HG02970 (cell line): Measurements from ENCODE around the gene CTIF.

Experiments used
- ATAC-seq: cut with Tn5 transposase; IDR thresholded peaks from one replicate; pipeline ENCODE4 v1.9.1; 2021; ENCODE audit warnings: mild to moderate bottlenecking, moderate library complexity, moderate number of reproducible peaks; ENCODE audit not compliant: unreplicated experiment, low FRiP score

Gene CTIF

GRCh38 chr18:48836806-48837615, 298.2 kb downstream of the CTIF start:
- ATAC-seq: no peak

- no peak for ATAC-seq
These were observed 298.8 kb downstream of the CTIF start for GRCh38 chr18:48837676-48838075.

DNA sequence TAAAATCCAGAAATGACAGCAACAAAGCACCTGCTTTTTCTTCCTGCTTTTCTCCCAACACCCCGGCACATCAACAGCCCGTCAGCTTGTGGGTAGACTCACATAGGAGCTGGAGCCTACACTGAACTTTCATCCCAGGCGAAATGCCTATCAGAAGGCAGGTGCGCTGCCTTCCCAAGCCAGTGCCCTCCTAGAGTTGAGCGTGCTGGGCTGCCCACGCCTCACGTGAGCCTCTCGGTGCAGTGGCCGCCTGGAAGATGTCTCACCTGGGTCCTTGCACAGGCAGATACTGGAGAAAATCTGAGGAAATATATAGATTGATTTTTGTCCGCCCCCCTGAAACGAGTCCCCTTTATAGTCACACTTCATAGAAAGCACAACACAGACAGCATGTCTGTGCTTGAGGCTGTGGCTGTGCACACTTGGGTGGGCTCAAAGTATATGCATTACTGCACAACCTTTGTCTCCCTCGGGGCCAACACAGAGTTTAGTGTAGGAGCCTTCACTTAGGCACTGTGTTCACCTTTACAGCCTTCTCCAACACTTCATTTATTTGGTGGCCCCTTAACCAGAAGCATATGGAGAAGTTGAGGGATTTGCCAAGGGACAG, 299.4 kb downstream of the CTIF start:
- no peak for ATAC-seq

- ATAC-seq: no peak
These were observed 300.3 kb downstream of the CTIF start for GRCh38 chr18:48838921-48839818.

- no peak for ATAC-seq
These were observed 301.1 kb downstream of the CTIF start for GRCh38 chr18:48839819-48840490.

- no peak for ATAC-seq
These were observed 301.7 kb downstream of the CTIF start for GRCh38 chr18:48840491-48840877.

DNA sequence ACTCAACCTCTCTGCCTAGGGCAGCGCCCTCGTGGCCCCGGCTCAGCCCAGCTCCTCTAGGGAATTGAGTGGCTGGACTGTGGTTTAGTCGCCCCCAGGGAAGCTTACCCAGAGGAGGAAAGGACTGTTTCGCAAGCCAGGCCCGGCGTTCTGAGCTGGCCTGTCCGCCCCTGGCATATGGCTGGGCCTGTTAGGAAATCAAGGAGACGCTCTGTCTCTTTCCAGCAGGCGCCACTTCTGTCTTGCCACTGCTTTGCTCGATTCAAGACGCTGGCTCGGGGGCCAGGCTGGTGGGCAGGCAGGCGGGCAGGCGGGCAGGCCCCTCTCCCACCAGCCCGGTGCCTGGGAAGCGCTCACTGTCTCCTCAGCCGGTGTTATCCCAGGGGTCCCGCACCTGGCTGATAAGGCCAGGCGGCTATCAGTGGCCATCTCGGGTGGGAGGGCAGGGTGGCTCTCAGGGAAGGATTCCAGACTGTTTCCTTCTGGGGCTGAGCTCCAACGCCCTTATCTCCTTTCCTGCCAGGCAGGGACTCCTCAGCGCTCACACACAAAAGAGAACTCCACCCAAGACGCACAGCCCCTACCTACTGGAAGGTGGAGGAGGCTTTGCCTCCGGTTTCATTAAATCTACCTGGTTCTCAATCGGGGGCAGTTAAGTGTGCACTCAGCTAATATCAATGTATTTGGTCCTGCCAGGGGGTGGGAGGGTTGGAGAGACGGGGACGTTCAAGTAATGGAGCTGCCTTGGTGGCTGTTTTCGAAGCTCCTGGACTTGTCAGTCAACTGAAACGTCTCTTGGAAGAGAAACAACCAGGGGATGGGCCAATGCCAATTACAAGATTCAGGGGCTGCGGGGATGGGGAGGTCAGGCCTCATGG, 302.8 kb downstream of the CTIF start:
- ATAC-seq: no peak

DNA sequence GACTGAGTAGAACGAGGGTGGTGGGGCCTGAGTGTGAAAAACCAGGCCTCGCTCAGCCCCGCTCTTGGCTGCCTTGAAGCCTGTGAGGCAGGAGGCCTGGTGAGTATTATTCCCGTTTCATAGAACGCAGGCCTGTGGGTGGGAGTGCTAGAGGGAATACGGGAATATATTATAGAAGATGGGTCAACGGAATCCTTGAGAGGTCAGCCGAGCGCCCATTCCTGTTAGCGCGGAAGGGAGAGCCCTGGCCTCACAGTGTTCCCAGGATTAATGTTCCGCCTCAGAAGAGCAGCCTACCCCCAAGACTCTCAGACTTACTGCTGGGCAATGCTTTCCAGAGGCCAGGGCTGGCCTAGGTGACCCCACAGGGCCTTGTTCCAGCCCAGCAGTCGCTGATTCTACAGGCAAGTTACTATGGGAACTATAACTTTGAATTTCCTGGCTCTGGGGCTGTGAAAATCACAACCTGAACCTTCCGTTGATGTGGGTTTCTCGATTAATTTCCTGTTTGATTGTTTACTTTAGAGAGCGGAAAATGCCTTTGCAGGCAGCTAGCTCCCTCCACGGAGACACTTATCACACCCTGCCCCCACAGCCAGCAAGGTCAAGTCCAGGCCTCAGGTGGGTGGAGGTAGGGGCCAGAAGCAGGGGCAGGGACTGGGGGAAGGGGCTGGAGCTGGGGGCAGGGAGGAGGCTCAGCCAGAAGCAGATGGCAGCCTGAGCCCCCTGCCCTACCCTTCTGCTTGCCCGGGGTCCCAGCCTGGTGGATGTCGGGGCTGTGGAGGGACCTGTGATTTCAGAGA, 303.6 kb downstream of the CTIF start:
- ATAC-seq: no peak

DNA sequence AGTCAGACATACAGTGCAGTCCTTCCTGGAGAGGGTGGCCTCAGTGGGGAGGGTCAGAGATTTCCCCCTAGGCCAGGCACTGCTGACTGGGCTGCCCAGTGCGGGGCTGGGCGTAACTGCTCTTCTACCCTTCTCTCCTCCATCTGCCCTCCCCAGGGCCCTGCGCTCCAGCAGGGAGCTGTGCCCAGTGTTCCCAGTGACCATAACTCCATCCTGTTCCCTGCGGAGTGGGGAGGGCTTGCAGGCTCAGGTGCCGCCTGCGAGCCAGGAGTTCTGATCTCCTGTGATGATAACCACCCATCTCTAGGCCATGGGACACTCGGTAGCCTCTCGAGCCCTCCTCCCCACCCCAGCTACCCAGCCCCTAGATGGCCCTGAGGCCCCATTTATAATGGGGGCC, 304.3 kb downstream of the CTIF start:
- ATAC-seq: no peak

DNA sequence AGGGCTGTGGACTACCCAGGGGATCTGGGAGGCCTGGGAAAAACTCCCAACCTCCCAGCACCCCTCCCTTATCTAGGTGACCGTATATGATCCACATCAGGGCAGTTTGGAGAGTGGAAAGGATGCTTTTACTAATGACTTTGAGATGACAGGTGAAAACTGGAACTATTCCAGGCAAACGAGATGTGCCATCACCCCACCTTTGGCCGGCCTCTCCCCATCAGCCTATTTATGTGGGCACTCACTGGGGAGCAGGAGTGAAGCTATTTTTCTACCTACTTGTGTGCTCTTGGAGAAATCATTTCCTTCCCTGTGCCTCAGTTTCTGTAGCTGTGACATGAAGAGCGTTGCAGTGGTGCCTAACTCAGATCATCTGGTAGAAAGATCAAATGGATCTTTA, 304.8 kb downstream of the CTIF start:
- no peak for ATAC-seq

GRCh38 chr18:48844271-48844670, 305.4 kb downstream of the CTIF start:
- ATAC-seq: no peak

DNA sequence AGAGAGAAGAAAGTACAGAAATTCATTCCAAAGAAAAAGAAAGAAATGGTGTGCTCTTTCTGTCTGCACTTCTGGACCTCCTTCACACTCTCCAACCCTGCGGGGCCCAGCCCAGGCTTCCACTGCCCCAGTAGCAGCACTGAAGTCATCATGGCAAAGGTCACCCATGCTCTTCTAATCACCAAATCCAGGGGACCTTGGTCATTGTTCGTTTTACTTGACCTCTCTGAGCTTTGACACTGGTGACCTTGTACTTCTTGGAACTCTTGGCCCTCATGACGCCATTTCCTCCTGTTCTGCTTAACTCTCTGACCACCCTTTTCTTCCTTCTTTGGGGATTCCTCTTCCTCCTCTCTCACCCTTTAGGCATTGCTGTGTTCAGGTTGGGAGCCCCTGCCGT, 306.3 kb downstream of the CTIF start:
- ATAC-seq: no peak

- no peak for ATAC-seq
These were observed 307.6 kb downstream of the CTIF start for GRCh38 chr18:48846423-48846932.

DNA sequence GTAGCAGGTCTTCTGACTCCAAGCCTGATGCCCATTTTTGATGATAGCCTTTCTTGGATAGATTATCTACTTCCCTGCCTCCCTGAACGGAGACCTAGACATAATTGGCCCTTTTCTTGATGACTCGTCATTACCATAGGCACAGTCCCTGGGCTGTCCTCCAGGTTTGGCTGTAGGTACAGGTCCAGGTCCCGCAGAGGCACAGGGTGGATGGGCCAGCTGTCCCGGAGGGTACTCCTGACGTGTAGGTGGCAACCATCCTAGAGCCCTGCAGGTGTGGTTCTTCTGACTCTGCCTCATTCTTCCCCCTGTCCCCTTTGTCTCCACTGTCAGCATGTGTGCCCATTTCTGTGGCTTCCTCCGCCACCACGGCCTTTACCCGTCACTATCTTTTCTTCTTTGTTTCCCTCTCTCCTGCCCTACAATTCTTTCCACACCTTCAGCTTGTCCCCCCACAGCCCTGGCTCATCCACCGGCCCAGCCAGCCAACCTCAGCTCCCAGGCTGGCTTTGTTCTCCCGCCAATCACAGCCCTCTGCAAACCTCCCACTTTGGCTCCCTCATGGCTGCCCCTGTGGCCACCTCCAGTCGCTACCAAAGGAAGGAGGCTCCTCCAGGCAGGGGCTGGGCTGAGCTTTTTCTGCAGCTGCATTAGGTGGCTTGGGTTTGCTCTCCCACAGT, 309.1 kb downstream of the CTIF start:
- ATAC-seq: no peak

GRCh38 chr18:48848641-48849143, 309.9 kb downstream of the CTIF start:
- ATAC-seq: no peak

- no peak for ATAC-seq
These were observed 312.2 kb downstream of the CTIF start for GRCh38 chr18:48850822-48851598.

DNA sequence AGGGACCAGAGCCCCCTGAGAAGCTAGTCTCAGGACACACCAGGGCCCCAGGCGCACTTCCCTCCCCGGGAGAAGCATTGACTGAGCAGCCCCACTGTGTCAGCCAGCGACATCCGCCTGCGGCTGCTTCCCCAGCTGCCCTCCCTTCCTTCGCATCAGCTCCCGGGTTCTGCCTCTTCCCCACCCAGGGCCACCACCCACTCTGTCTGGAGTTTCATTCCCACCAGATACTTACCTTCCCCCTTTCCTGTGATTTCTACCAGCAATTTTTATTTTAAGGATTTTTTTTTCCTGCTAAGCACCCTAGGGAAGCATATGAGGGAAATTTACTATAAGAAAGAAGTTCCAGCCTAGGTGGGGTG, 312.7 kb downstream of the CTIF start:
- ATAC-seq: no peak
